CD4-positive, alpha-beta memory T cell (primary cell): ENCODE data around the gene NOPCHAP1. TPM values are rescaled to one million over a fixed set of nuclear protein-coding genes. Genes with fewer than 3 reads are reported as not detected.
"Not testable (repeated sequence)": the region's sequence is repeated elsewhere in the genome, so short reads cannot be mapped to it uniquely, and the experiment has no call there.

Experiments used
- CTCF ChIA-PET: fragments of 350-600 bp; sonication (Branson Sonifier 250); formaldehyde crosslinking; loops from one replicate; lab custom pipeline; 2021; ENCODE audit warnings: inconsistent platforms; ENCODE audit not compliant: partially characterized antibody; lab: Charles Lee
- POLR2A ChIA-PET: fragments of 350-600 bp; sonication (Branson Sonifier 250); formaldehyde crosslinking; loops from one replicate; lab custom pipeline; 2021; ENCODE audit not compliant: partially characterized antibody; lab: Charles Lee
- DNase-seq, 5 donors: peaks; one replicate each; pipeline versions ENCODE4 v3.0.0 to v3.0.0-alpha.2; 2020 to 2022; ENCODE audit warnings: mixed read lengths in 1 of 5
- H3K27ac ChIP-seq: one replicate; pipeline ENCODE4 v1.7.0; 2013; ENCODE audit warnings: low read depth, low read length
- H3K27me3 ChIP-seq: 2 replicates; pipeline ENCODE4 v1.7.0; 2013; ENCODE audit warnings: mild to moderate bottlenecking, low read length, moderate library complexity; ENCODE audit not compliant: insufficient read depth
- H3K36me3 ChIP-seq: 2 replicates; pipeline ENCODE4 v1.7.0; 2013; ENCODE audit warnings: mild to moderate bottlenecking, low read length, moderate library complexity; ENCODE audit not compliant: insufficient read depth
- H3K4me1 ChIP-seq: 2 replicates; pipeline ENCODE4 v1.7.0; 2013; ENCODE audit warnings: mild to moderate bottlenecking, low read length, moderate library complexity; ENCODE audit not compliant: insufficient read depth
- H3K4me3 ChIP-seq, 2 donors: one replicate each; pipeline ENCODE4 v1.7.0; 2013; ENCODE audit warnings: low read length in 2 of 2, mild to moderate bottlenecking in 1 of 2
- H3K9me3 ChIP-seq, 2 donors: one replicate each; pipeline ENCODE4 v1.7.0; 2013; ENCODE audit warnings: low read length in 2 of 2, control low read depth in 1 of 2; ENCODE audit not compliant: control insufficient read depth in 1 of 2
- H3K27ac Mint-ChIP-seq, 7 donors: one replicate each; pipeline ENCODE4 v1.8.0; 2020 to 2021; ENCODE audit warnings: mixed read lengths in 7 of 7, mild to moderate bottlenecking in 6 of 7, inconsistent platforms in 3 of 7, moderate library complexity in 3 of 7
- H3K27me3 Mint-ChIP-seq, 2 donors: one replicate each; pipeline ENCODE4 v1.8.0; 2020 to 2021; ENCODE audit warnings: mixed read lengths in 2 of 2
- H3K36me3 Mint-ChIP-seq, 2 donors: one replicate each; pipeline ENCODE4 v1.8.0; 2020 to 2021; ENCODE audit warnings: mixed read lengths in 2 of 2, inconsistent platforms in 1 of 2, mild to moderate bottlenecking in 1 of 2
- H3K4me1 Mint-ChIP-seq, 4 donors: one replicate each; pipeline ENCODE4 v1.8.0; 2020 to 2021; ENCODE audit warnings: mixed read lengths in 4 of 4, mild to moderate bottlenecking in 1 of 4
- H3K4me3 Mint-ChIP-seq, 8 donors: one replicate each; pipeline ENCODE4 v1.8.0; 2020 to 2021; ENCODE audit warnings: mixed read lengths in 8 of 8, mild to moderate bottlenecking in 7 of 8, moderate library complexity in 6 of 8, inconsistent platforms in 3 of 8
- H3K9me3 Mint-ChIP-seq, 8 donors: one replicate each; pipeline ENCODE4 v1.8.0; 2020 to 2021; ENCODE audit warnings: mixed read lengths in 8 of 8, mild to moderate bottlenecking in 5 of 8, inconsistent platforms in 3 of 8, moderate library complexity in 1 of 8
- intact Hi-C: fragments of 100-400 bp; cut with micrococcal nuclease; formaldehyde crosslinking; loops from one replicate; pipeline ENCODE4 v1.15.1; 2023
- polyA plus RNA-seq, 2 donors: library from polyadenylated mRNA; unstranded; fragments of 300-500 nt; fragmentation: Illumina TruSeq; gene quantifications; one replicate each; pipeline ENCODE4 v1.2.3, GENCODE V29; 2021
- total RNA-seq, 2 experiments: library from RNA; stranded (reverse); gene quantifications; one replicate each; pipeline ENCODE4 v1.2.3, GENCODE V29; 2021

The NOPCHAP1 gene
- total and polyA plus RNA-seq, 4 experiments from 2014 or later: 12.1 to 16.2 (median 14.6) TPM

GRCh38 chr12:104975587-104976343 is 10.4 kb upstream of the NOPCHAP1 start:
- ChIA-PET CTCF (no interaction called here), POLR2A (interaction anchor here (0.6 kb wide), 1 partner anchor 68 kb away, joined by 3 read pairs; no protein-coding TSS in a partner anchor)
- Histone ChIP-seq H3K9me3 (no peaks in the 10 kb centered on the region), H3K4me1 (no peaks in the 10 kb centered on the region), H3K36me3 (no peaks in the 10 kb centered on the region), H3K27ac (no peak overlapping the region), H3K27me3 (no peaks in the 10 kb centered on the region), H3K4me3 (no peak overlapping the region)
- Mint-ChIP-seq H3K27ac (no peak overlapping the region), H3K4me3 (no peak overlapping the region), H3K27me3 (no peaks in the 10 kb centered on the region), H3K36me3 (no peaks in the 10 kb centered on the region), H3K9me3 (no peaks in the 10 kb centered on the region), H3K4me1 (no peaks in the 10 kb centered on the region)
- no peak for DNase-seq
- intact Hi-C loops: no loop called here

DNA sequence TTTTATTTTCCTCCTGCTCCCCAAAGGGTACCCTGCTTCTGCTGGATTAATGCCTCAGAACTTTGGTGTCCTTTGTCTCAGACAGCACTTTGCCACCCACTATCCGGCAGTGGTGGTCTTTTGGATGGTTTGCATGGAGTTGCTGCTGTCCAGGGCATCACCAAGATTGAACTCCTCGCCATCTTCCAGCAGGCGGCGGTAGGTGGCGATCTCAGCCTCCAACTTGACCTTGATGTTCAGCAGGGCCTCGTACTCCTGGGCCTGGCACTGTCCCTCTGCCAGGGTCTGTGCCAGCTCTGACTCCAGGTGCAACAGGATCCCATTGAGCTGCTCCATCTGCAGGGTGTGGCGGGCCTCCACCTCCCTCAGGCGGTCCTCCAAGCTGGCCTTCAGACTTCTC is 9.4 kb upstream of the NOPCHAP1 start:
- intact Hi-C loops: no loop called here
- H3K4me1 ChIP-seq: no peaks in the 10 kb centered on the region
- Mint-ChIP-seq H3K4me3 (no peak overlapping the region), H3K27me3 (no peaks in the 10 kb centered on the region), H3K4me1 (no peaks in the 10 kb centered on the region), H3K9me3 (no peaks in the 10 kb centered on the region), H3K27ac (no peak overlapping the region), H3K36me3 (no peaks in the 10 kb centered on the region)
- ChIA-PET CTCF (interaction anchor here (1.5 kb wide), 1 partner anchor 9 kb away, joined by 5 read pairs; no protein-coding TSS in a partner anchor), POLR2A (no interaction called here)
- H3K27ac ChIP-seq: no peak overlapping the region
- no peaks in the 10 kb centered on the region for H3K9me3 ChIP-seq
- no peaks in the 10 kb centered on the region for H3K36me3 ChIP-seq
- no peak overlapping the region for H3K4me3 ChIP-seq
- DNase-seq: no peak
- H3K27me3 ChIP-seq: no peaks in the 10 kb centered on the region

GRCh38 chr12:104977688-104978087 is 8.4 kb upstream of the NOPCHAP1 start:
- H3K27me3 ChIP-seq, POLR2A ChIA-PET, intact Hi-C loops, H3K4me3 Mint-ChIP-seq, H3K27ac Mint-ChIP-seq, H3K27me3 Mint-ChIP-seq, DNase-seq, H3K4me1 Mint-ChIP-seq, H3K4me3 ChIP-seq, H3K4me1 ChIP-seq, H3K9me3 ChIP-seq, H3K9me3 Mint-ChIP-seq, H3K36me3 ChIP-seq, H3K27ac ChIP-seq, H3K36me3 Mint-ChIP-seq: not testable (repeated sequence)
- CTCF ChIA-PET: interaction anchor here (1.5 kb wide), 1 partner anchor 10 kb away, joined by 5 read pairs; no protein-coding TSS in a partner anchor

DNA sequence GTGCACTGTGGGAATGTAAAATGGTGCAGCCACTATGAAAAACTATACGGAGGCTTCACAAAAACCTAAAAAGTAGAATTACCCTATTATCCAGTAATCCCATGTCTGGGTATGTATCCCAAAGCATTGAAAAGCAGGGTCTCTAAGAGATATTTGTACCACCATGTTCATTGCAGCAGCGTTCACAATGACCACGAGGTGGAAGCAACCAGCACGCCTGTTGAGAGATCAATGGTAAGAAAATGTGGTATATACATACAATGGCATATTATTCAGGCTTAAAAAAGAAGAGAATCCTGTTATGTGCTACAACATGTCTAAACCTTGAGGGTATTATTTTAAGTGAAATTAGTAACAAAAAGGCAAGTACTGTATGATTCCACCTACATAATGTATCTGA is 910 bp upstream of the NOPCHAP1 start:
- ChIA-PET CTCF (interaction anchor here (1.5 kb wide), 1 partner anchor 26 kb away, joined by 6 read pairs; no protein-coding TSS in a partner anchor), POLR2A (interaction anchor here (0.7 kb wide), 1 partner anchor 42 kb away, joined by 3 read pairs; no protein-coding TSS in a partner anchor)
- Histone ChIP-seq H3K4me1 (peaks cover 28% of the 10 kb centered on the region), H3K27me3 (no peaks in the 10 kb centered on the region), H3K36me3 (no peaks in the 10 kb centered on the region), H3K4me3 (peak overlapping the region in 1 of 2 donors; percentile 80), H3K27ac (no peak overlapping the region), H3K9me3 (no peaks in the 10 kb centered on the region)
- Mint-ChIP-seq H3K27ac (peak overlapping the region in 4 of 7 donors; percentile 26 to 70 (median 46)), H3K9me3 (no peaks in the 10 kb centered on the region), H3K4me3 (peak overlapping the region; percentile 88 to 94 (median 92)), H3K36me3 (peaks cover 20 to 23% of the 10 kb centered on the region in 2 donors), H3K4me1 (peaks cover 21 to 43% (median 27%) of the 10 kb centered on the region in 4 donors), H3K27me3 (no peaks in the 10 kb centered on the region)
- no peak for DNase-seq
- intact Hi-C loops: no loop called here

GRCh38 chr12:104990950-104991349 is 4.8 kb downstream of the NOPCHAP1 start:
- CTCF ChIA-PET: interaction anchor here (1.2 kb wide), 1 partner anchor 11 kb away, joined by 3 read pairs; no protein-coding TSS in a partner anchor
- intact Hi-C loops: no loop called here
- Histone ChIP-seq H3K27me3 (no peaks in the 10 kb centered on the region), H3K9me3 (no peaks in the 10 kb centered on the region), H3K4me1 (peaks cover 20% of the 10 kb centered on the region), H3K4me3 (no peak overlapping the region), H3K27ac (no peak overlapping the region), H3K36me3 (peaks cover 27% of the 10 kb centered on the region)
- Mint-ChIP-seq H3K36me3 (peaks cover 64 to 75% of the 10 kb centered on the region in 2 donors), H3K27ac (no peak overlapping the region), H3K4me1 (peaks cover 20 to 35% (median 22%) of the 10 kb centered on the region in 4 donors), H3K9me3 (no peaks in the 10 kb centered on the region), H3K4me3 (no peak overlapping the region), H3K27me3 (no peaks in the 10 kb centered on the region)
- DNase-seq: no peak
- POLR2A ChIA-PET: no interaction called here

GRCh38 chr12:104991565-104992128 is 5.5 kb downstream of the NOPCHAP1 start:
- DNase-seq: no peak
- Mint-ChIP-seq H3K4me3 (no peak overlapping the region), H3K9me3 (no peaks in the 10 kb centered on the region), H3K27me3 (no peaks in the 10 kb centered on the region), H3K4me1 (peaks cover 16 to 28% (median 20%) of the 10 kb centered on the region in 4 donors), H3K36me3 (peaks cover 67 to 79% of the 10 kb centered on the region in 2 donors), H3K27ac (no peak overlapping the region)
- no peak overlapping the region for H3K27ac ChIP-seq
- H3K9me3 ChIP-seq: no peaks in the 10 kb centered on the region
- peaks cover 27% of the 10 kb centered on the region for H3K36me3 ChIP-seq
- ChIA-PET CTCF (no interaction called here), POLR2A (no interaction called here)
- H3K27me3 ChIP-seq: no peaks in the 10 kb centered on the region
- intact Hi-C loops: no loop called here
- H3K4me1 ChIP-seq: peaks cover 18% of the 10 kb centered on the region
- H3K4me3 ChIP-seq: no peak overlapping the region

GRCh38 chr12:104994336-104994735 is 8.2 kb downstream of the NOPCHAP1 start:
- H3K36me3 Mint-ChIP-seq: peaks cover 79 to 89% of the 10 kb centered on the region in 2 donors
- H3K27ac Mint-ChIP-seq: no peak overlapping the region
- H3K4me3 Mint-ChIP-seq: no peak overlapping the region
- H3K9me3 ChIP-seq: no peaks in the 10 kb centered on the region
- H3K27me3 ChIP-seq: no peaks in the 10 kb centered on the region
- H3K27me3 Mint-ChIP-seq: no peaks in the 10 kb centered on the region
- POLR2A ChIA-PET: no interaction called here
- H3K27ac ChIP-seq: no peak overlapping the region
- CTCF ChIA-PET: no interaction called here
- H3K9me3 Mint-ChIP-seq: no peaks in the 10 kb centered on the region
- peaks cover 3 to 10% (median 5%) of the 10 kb centered on the region in 4 donors for H3K4me1 Mint-ChIP-seq
- H3K4me3 ChIP-seq: no peak overlapping the region
- no peaks in the 10 kb centered on the region for H3K4me1 ChIP-seq
- DNase-seq: no peak
- peaks cover 34% of the 10 kb centered on the region for H3K36me3 ChIP-seq
- intact Hi-C loops: no loop called here
